Right lobe of liver (tissue), 4 donors: ENCODE data around the gene EDEM2.

Experiments
- CTCF ChIP-seq, 4 donors: fragments of 200-600 bp in 3 of 4; fragments of 450-650 bp in 1 of 4; IDR thresholded peaks; one replicate each; pipeline versions ENCODE4 v1.5.1 to v1.8.0; 2016 to 2022; ENCODE audit warnings: antibody characterized with exemption in 4 of 4, mild to moderate bottlenecking in 2 of 4
- POLR2A ChIP-seq: fragments of 450-650 bp; IDR thresholded peaks from one replicate; pipeline ENCODE4 v1.6.1; 2017; ENCODE audit warnings: antibody characterized with exemption, mild to moderate bottlenecking
- donor health status: DM: no; HTN: no; CAD: no.
- donor health status: DM: no; HTN: no; CAD: no.
- donor health status: DM: no; HTN: yes; CAD: no.

DNA sequence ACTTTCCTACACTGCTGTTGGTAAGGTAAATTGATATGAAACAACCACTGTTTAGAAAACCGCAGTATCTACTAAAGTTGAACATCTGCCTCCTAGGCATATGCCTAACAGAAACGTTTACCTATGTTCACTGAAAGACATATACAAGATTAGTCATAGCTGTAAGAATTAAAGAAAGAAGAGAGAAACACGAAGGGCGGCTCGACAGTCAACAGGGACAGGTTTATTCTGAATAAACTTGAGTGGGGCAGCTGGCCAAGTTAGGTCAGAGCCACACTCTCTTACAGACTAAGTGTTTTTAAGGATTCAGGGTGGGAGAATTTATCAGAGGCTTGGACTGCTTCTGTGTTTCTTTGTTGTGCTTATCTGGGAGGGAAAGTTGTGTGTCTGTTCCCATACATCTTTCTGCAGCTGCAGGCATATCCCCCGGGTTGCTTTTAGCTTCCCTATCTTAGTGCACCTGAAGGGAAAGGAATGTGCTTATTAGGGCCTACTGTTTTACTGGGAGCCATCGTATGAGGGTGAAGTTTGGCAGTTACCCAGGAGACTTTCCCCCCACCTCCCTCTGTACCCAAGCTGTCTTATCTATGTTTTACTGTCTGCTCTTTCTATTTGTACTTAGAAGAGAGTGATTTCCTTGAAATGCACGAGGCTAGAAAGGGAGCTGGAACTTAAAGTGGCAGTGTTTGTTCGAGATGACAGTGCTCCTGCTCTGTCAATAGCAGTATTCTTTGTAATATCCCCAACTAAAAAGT, 45.2 kb upstream of the EDEM2 start:
- no peak for TF ChIP-seq CTCF (IDR thresholded peaks at IDR 0.05)
- TF ChIP-seq POLR2A = no peak
